HUES48 (cell line): Measurements from ENCODE around the gene POLA1.

Source experiments
- H3K27ac ChIP-seq: one replicate; pipeline ENCODE4 v1.7.0; 2013; ENCODE audit warnings: low read depth, low read length, inconsistent platforms
- H3K27me3 ChIP-seq: 2 replicates; pipeline ENCODE4 v1.6.1; 2013; ENCODE audit warnings: mild to moderate bottlenecking, low read length; ENCODE audit not compliant: control insufficient read depth, insufficient read depth
- H3K36me3 ChIP-seq: 2 replicates; pipeline ENCODE4 v1.6.1; 2013; ENCODE audit warnings: low read length; ENCODE audit not compliant: control insufficient read depth, insufficient read depth
- H3K4me1 ChIP-seq: 2 replicates; pipeline ENCODE4 v1.6.1; 2013; ENCODE audit warnings: mild to moderate bottlenecking, low read length; ENCODE audit not compliant: control insufficient read depth, insufficient read depth
- H3K4me3 ChIP-seq: 2 replicates; pipeline ENCODE4 v1.5.1; 2013; ENCODE audit warnings: mild to moderate bottlenecking, low read depth, low read length
- H3K9ac ChIP-seq: 2 replicates; pipeline ENCODE4 v1.6.1; 2013; ENCODE audit warnings: mild to moderate bottlenecking, low read depth, low read length, moderate library complexity
- H3K9me3 ChIP-seq: 2 replicates; pipeline ENCODE4 v1.6.1; 2013; ENCODE audit warnings: low read length; ENCODE audit not compliant: control insufficient read depth, insufficient read depth

POLA1 gene

DNA sequence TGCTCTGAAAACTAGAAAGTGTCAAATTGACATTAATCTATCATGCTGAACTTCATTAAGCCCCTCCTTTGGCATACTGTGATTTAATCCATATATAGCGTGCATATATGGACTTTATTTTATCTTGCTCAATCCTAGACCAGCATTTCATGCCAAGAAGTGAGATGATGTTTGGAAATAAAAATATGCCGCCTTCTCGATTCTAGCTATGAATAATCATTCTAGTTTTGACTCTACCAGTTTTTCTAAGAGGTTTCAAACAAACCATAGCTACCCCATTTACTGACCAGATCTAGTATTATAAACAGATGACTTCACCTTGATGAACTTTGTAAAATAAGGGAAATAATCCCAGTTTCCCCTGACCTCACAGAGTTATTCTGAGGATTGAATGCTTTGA, 227.1 kb downstream of the POLA1 start:
- Histone ChIP-seq H3K4me3 (no peak overlapping the region), H3K9me3 (no peaks in the 10 kb centered on the region), H3K4me1 (peaks cover 24% of the 10 kb centered on the region), H3K27me3 (no peaks in the 10 kb centered on the region), H3K27ac (no peak overlapping the region), H3K36me3 (no peaks in the 10 kb centered on the region), H3K9ac (no peak overlapping the region)

GRCh38 chrX:24925430-24925829, 231.7 kb downstream of the POLA1 start:
- Histone ChIP-seq H3K36me3 (no peaks in the 10 kb centered on the region), H3K4me3 (no peak overlapping the region), H3K9me3 (no peaks in the 10 kb centered on the region), H3K4me1 (peaks cover 8% of the 10 kb centered on the region), H3K9ac (no peak overlapping the region), H3K27me3 (no peaks in the 10 kb centered on the region), H3K27ac (no peak overlapping the region)

- no peak overlapping the region for H3K9ac ChIP-seq
- H3K4me1 ChIP-seq: peaks cover 11% of the 10 kb centered on the region
- H3K36me3 ChIP-seq: no peaks in the 10 kb centered on the region
- no peaks in the 10 kb centered on the region for H3K9me3 ChIP-seq
- H3K27ac ChIP-seq: no peak overlapping the region
- no peaks in the 10 kb centered on the region for H3K27me3 ChIP-seq
- no peak overlapping the region for H3K4me3 ChIP-seq
Observed at GRCh38 chrX:24927372-24927771, 233.7 kb downstream of the POLA1 start.

DNA sequence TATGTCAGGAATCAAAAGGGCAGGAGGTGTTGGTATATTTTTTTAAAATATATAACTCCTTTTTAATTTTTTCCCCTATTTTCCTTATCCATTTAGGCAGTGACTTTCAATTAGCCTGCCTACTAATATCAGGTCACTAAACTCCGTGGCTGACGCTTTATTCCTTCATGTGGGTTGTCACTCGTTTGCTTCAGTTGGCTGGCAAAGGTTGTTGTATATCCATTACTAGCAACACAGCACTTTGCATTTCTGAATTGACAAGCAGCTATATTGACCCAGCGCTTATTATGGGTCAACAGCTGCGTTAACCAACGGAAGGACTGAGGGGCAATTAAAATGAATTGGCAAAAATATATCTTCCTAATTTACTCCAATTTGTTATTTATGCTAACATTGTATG, 234.4 kb downstream of the POLA1 start:
- no peak overlapping the region for H3K27ac ChIP-seq
- no peak overlapping the region for H3K9ac ChIP-seq
- H3K9me3 ChIP-seq: no peaks in the 10 kb centered on the region
- H3K4me3 ChIP-seq: no peak overlapping the region
- no peaks in the 10 kb centered on the region for H3K27me3 ChIP-seq
- peaks cover 11% of the 10 kb centered on the region for H3K4me1 ChIP-seq
- H3K36me3 ChIP-seq: no peaks in the 10 kb centered on the region

DNA sequence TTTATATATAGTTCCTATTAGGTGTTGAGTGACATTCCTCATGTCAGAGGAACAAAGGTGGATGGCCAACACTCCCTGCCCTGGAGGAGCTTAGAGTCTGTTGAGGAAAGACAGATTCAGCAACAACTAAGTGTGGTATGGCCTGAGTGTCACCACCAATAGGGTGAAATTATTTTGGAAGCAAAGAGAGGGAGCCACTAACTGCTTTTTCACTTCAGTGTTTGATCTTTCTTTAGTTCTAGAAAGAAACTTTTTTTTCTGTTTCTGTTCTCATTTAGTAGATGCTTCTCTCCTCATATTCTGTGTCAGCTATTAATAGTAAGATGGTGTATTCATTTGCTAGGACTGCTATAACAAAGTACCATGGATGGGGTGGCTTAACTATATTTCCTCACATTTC, 240.6 kb downstream of the POLA1 start:
- H3K4me1 ChIP-seq: peaks cover 11% of the 10 kb centered on the region
- no peak overlapping the region for H3K4me3 ChIP-seq
- peaks cover 6% of the 10 kb centered on the region; the same call in 1 of the 2 replicates for H3K36me3 ChIP-seq
- no peak overlapping the region for H3K27ac ChIP-seq
- H3K9ac ChIP-seq: no peak overlapping the region
- H3K9me3 ChIP-seq: no peaks in the 10 kb centered on the region
- H3K27me3 ChIP-seq: no peaks in the 10 kb centered on the region

DNA sequence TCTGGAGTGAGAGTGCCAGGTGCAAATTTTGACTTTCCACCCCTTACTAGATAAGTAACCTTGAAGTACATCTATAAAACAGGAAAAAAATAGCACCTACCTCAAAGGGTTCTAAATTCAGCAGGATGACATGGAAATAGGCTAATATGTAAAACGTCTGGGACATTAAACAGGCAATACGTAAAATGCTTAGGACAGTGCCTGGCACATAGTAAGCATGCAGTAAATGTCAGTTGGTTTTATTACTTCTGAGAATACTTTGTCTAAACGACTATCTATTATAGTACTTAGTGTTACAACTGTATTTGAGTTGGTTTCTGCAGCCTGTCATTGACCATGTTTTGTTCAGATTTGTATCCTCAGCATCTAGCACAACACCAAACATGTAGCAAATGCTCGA, 251.3 kb downstream of the POLA1 start:
- Histone ChIP-seq H3K4me1 (peaks cover 13% of the 10 kb centered on the region), H3K27ac (no peak overlapping the region), H3K27me3 (no peaks in the 10 kb centered on the region), H3K9ac (no peak overlapping the region), H3K9me3 (no peaks in the 10 kb centered on the region), H3K4me3 (no peak overlapping the region), H3K36me3 (peaks cover under 1% of the 10 kb centered on the region)

DNA sequence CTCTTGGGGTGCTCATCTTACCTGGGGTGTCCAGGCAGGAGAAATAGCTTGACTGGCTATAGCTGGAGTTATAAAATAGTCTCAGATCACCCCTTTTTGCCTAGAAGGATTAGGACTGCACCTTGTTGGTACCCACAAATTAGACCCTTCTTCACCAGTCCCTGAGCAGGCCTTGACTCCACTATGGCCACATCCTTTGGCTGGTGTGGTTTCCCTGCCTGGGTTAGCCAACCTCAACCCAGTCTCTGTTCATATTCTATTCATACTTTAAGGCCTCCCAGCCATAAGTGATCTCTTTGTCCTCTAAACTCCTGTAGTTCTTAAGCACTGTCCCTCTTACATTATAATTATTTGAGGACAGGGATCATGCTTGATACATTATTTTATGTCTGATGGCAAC, 252.7 kb downstream of the POLA1 start:
- Histone ChIP-seq H3K9ac (no peak overlapping the region), H3K27me3 (no peaks in the 10 kb centered on the region), H3K4me3 (no peak overlapping the region)

DNA sequence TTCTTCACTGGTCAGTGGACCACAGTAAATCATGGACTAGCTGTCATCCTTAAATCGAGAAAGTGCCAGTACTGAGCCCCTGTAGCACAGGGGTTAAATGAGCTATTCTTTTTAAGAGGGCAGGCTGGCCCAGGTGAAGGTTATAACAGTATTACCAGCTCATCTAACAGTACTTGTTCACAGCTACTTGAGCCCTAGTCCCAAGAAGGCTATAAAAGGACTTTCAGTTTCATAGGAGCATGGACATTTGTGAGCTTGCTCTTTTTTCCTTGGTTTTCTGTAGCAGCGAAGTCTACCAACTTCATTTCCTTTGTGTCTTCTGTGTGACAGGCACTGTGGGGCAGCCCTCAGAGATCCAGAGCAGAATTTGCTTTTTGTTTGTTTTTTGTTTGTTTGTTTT, 261.0 kb downstream of the POLA1 start:
- H3K9me3 ChIP-seq: no peaks in the 10 kb centered on the region
- H3K9ac ChIP-seq: no peak overlapping the region
- H3K27ac ChIP-seq: no peak overlapping the region
- no peak overlapping the region for H3K4me3 ChIP-seq
- H3K36me3 ChIP-seq: peaks cover 2% of the 10 kb centered on the region; the same call in 1 of the 2 replicates
- peaks cover 31% of the 10 kb centered on the region for H3K4me1 ChIP-seq
- no peaks in the 10 kb centered on the region for H3K27me3 ChIP-seq

More for the DNA sequence above, 252.7 kb downstream of the POLA1 start:
- Histone ChIP-seq H3K36me3 (peaks cover 2% of the 10 kb centered on the region), H3K9me3 (no peaks in the 10 kb centered on the region), H3K27ac (no peak overlapping the region), H3K4me1 (peaks cover 24% of the 10 kb centered on the region)

GRCh38 chrX:24955372-24955930, 261.7 kb downstream of the POLA1 start:
- Histone ChIP-seq H3K27me3 (no peaks in the 10 kb centered on the region), H3K36me3 (no peaks in the 10 kb centered on the region), H3K9ac (no peak overlapping the region), H3K9me3 (no peaks in the 10 kb centered on the region), H3K27ac (no peak overlapping the region), H3K4me1 (peaks cover 25% of the 10 kb centered on the region), H3K4me3 (no peak overlapping the region)

- no peaks in the 10 kb centered on the region for H3K36me3 ChIP-seq
- no peak overlapping the region for H3K27ac ChIP-seq
- no peaks in the 10 kb centered on the region for H3K9me3 ChIP-seq
- H3K4me1 ChIP-seq: peaks cover 19% of the 10 kb centered on the region; the same call in 1 of the 2 replicates
- no peaks in the 10 kb centered on the region for H3K27me3 ChIP-seq
- no peak overlapping the region for H3K9ac ChIP-seq
- no peak overlapping the region for H3K4me3 ChIP-seq
Observed at GRCh38 chrX:24956828-24957227, 263.1 kb downstream of the POLA1 start.

- Histone ChIP-seq H3K36me3 (no peaks in the 10 kb centered on the region), H3K27me3 (no peaks in the 10 kb centered on the region), H3K27ac (no peak overlapping the region), H3K4me1 (peaks cover 21% of the 10 kb centered on the region; the same call in 1 of the 2 replicates), H3K9ac (no peak overlapping the region), H3K4me3 (no peak overlapping the region), H3K9me3 (no peaks in the 10 kb centered on the region)
Observed at GRCh38 chrX:24961809-24962208, 268.1 kb downstream of the POLA1 start.
